T-helper 2 cell (primary cell): Measurements from ENCODE around the gene KRT23.
A peak's percentile ranks its signal among the peaks of the same experiment; 100 is the strongest.

Experiments
- DNase-seq, 5 experiments: peaks; one replicate each; pipeline versions ENCODE4 v3.0.0 to v3.0.0-alpha.2; 2012 to 2022

The KRT23 gene

GRCh38 chr17:40906613-40907012 lies 30.8 kb downstream of the KRT23 start:
- no peak for DNase-seq

- no peak for DNase-seq
These were observed 32.1 kb downstream of the KRT23 start for GRCh38 chr17:40905370-40905769.

GRCh38 chr17:40903129-40903847 lies 34.2 kb downstream of the KRT23 start:
- peak in 1 of 5 experiments; percentile 7 for DNase-seq

GRCh38 chr17:40902498-40902897 lies 34.9 kb downstream of the KRT23 start:
- DNase-seq, result no peak

GRCh38 chr17:40901981-40902474 lies 35.4 kb downstream of the KRT23 start:
- no peak for DNase-seq

- no peak for DNase-seq
These were observed 36.6 kb downstream of the KRT23 start for GRCh38 chr17:40900809-40901356.

GRCh38 chr17:40896916-40897455 lies 40.5 kb downstream of the KRT23 start:
- no peak for DNase-seq

- DNase-seq, result no peak
These were observed 42.2 kb downstream of the KRT23 start for GRCh38 chr17:40895106-40895730.

- no peak for DNase-seq
These were observed 49.2 kb downstream of the KRT23 start for GRCh38 chr17:40888196-40888720.

GRCh38 chr17:40886090-40886489 lies 51.4 kb downstream of the KRT23 start:
- DNase-seq, result no peak

GRCh38 chr17:40884708-40885512 lies 52.5 kb downstream of the KRT23 start, which contains the start of gene KRT20:
Gene KRT20, minus strand, starts transcription at chr17:40885242. Its CDS starts 57 bp downstream, at chr17:40885185.
- no peak for DNase-seq

- no peak for DNase-seq
These were observed 53.7 kb downstream of the KRT23 start for GRCh38 chr17:40883626-40884334.

- no peak for DNase-seq
These were observed 54.4 kb downstream of the KRT23 start for GRCh38 chr17:40883031-40883430.

GRCh38 chr17:40879026-40879425 lies 58.4 kb downstream of the KRT23 start:
- DNase-seq, result no peak

- DNase-seq, result no peak
These were observed 59.4 kb downstream of the KRT23 start for GRCh38 chr17:40878044-40878443.

GRCh38 chr17:40873801-40874200 lies 63.6 kb downstream of the KRT23 start:
- DNase-seq, result no peak

GRCh38 chr17:40873255-40873654 lies 64.2 kb downstream of the KRT23 start:
- no peak for DNase-seq
